ENCODE results near the gene HCST. TPM values are rescaled to one million over a fixed set of nuclear protein-coding genes. Genes with fewer than 3 reads are reported as not detected.

The HCST gene
- total RNA-seq, 1 donor from 2014 or later, result 9.1 TPM

GRCh38 chr19:35882114-35882832 is 20.1 kb upstream of the HCST start:
- DNase-seq (ENCODE audit: extremely low spot score in 2 of 2), result no peak
- intact Hi-C loops (cut with DNase I), result no loop called here

GRCh38 chr19:35883882-35884281 is 18.4 kb upstream of the HCST start:
- intact Hi-C loops (cut with DNase I), result no loop called here
- Histone ChIP-seq H3K4me3 (no peak overlapping the region), H3K36me3 (peaks cover 0 to 14% of the 10 kb centered on the region in 2 donors), H3K9me3 (no peaks in the 10 kb centered on the region), H3K4me1 (no peaks in the 10 kb centered on the region), H3K27me3 (no peaks in the 10 kb centered on the region), H3K27ac (no peak overlapping the region)
- no peak for DNase-seq (ENCODE audit: extremely low spot score in 2 of 2)
- no peak for TF ChIP-seq POLR2AphosphoS5 (IDR thresholded peaks at IDR 0.05; ENCODE audit: insufficient read depth in 1 of 2, low read depth in 1 of 2)
- TF ChIP-seq CTCF (IDR thresholded peaks at IDR 0.05), result no peak
- TF ChIP-seq POLR2A (IDR thresholded peaks at IDR 0.05), result no peak

More at GRCh38 chr19:35882114-35882832, 20.1 kb upstream of the HCST start:
- no peaks in the 10 kb centered on the region for H3K27me3 ChIP-seq
- TF ChIP-seq CTCF (IDR thresholded peaks at IDR 0.05) (peak in 2 of 3 experiments; percentile 41 to 54), POLR2A (IDR thresholded peaks at IDR 0.05) (no peak), POLR2AphosphoS5 (IDR thresholded peaks at IDR 0.05; ENCODE audit: insufficient read depth in 1 of 2, low read depth in 1 of 2) (peak in 1 of 2 donors; percentile 75)
- no peaks in the 10 kb centered on the region for H3K9me3 ChIP-seq
- H3K27ac ChIP-seq, result no peak overlapping the region
- no peaks in the 10 kb centered on the region for H3K4me1 ChIP-seq
- H3K4me3 ChIP-seq, result no peak overlapping the region
- no peaks in the 10 kb centered on the region for H3K36me3 ChIP-seq

- Histone ChIP-seq H3K9me3 (no peaks in the 10 kb centered on the region), H3K27me3 (no peaks in the 10 kb centered on the region), H3K4me1 (no peaks in the 10 kb centered on the region), H3K4me3 (no peak overlapping the region), H3K36me3 (peaks cover 0 to 28% of the 10 kb centered on the region in 2 donors), H3K27ac (no peak overlapping the region)
- no peak for TF ChIP-seq POLR2AphosphoS5 (IDR thresholded peaks at IDR 0.05; ENCODE audit: insufficient read depth in 1 of 2, low read depth in 1 of 2)
- TF ChIP-seq CTCF (IDR thresholded peaks at IDR 0.05), result no peak
- no peak for TF ChIP-seq POLR2A (IDR thresholded peaks at IDR 0.05)
- intact Hi-C loops (cut with DNase I), result no loop called here
- no peak for DNase-seq (ENCODE audit: extremely low spot score in 2 of 2)
Observed at GRCh38 chr19:35885225-35885738, 17.0 kb upstream of the HCST start.

- Histone ChIP-seq H3K27me3 (no peaks in the 10 kb centered on the region), H3K4me1 (no peaks in the 10 kb centered on the region), H3K27ac (no peak overlapping the region), H3K4me3 (no peak overlapping the region), H3K9me3 (no peaks in the 10 kb centered on the region), H3K36me3 (peaks cover 0 to 34% of the 10 kb centered on the region in 2 donors)
- intact Hi-C loops (cut with DNase I), result no loop called here
- TF ChIP-seq CTCF (IDR thresholded peaks at IDR 0.05) (no peak), POLR2A (IDR thresholded peaks at IDR 0.05) (no peak), POLR2AphosphoS5 (IDR thresholded peaks at IDR 0.05; ENCODE audit: insufficient read depth in 1 of 2, low read depth in 1 of 2) (no peak)
- DNase-seq (ENCODE audit: extremely low spot score in 2 of 2), result no peak
Observed at GRCh38 chr19:35885904-35886303, 16.4 kb upstream of the HCST start.

- no peak for DNase-seq (ENCODE audit: extremely low spot score in 2 of 2)
- TF ChIP-seq CTCF (IDR thresholded peaks at IDR 0.05) (no peak), POLR2AphosphoS5 (IDR thresholded peaks at IDR 0.05; ENCODE audit: insufficient read depth in 1 of 2, low read depth in 1 of 2) (no peak), POLR2A (IDR thresholded peaks at IDR 0.05) (no peak)
- Histone ChIP-seq H3K4me1 (no peaks in the 10 kb centered on the region), H3K4me3 (no peak overlapping the region), H3K27ac (no peak overlapping the region), H3K27me3 (no peaks in the 10 kb centered on the region), H3K9me3 (no peaks in the 10 kb centered on the region), H3K36me3 (peaks cover 0 to 43% of the 10 kb centered on the region in 2 donors)
- intact Hi-C loops (cut with DNase I), result no loop called here
Observed at GRCh38 chr19:35887197-35887596, 15.1 kb upstream of the HCST start.
